ENCODE results near the gene COG2. TPM values are rescaled to one million over a fixed set of nuclear protein-coding genes. Genes with fewer than 3 reads are reported as not detected.

COG2 gene
- total and polyA plus RNA-seq, 2 of the 8 experiments (the other 6 are each of a cell fraction or from before 2014, with no cell fraction given): 10.3 to 36.7 TPM

- H3K27me3 ChIP-seq (replicated peaks in 1 of 4; ENCODE audit: control insufficient read depth in 3 of 4, extremely low read depth in 1 of 4, insufficient read depth in 3 of 4, low read length in 3 of 4): no peaks in the 10 kb centered on the region
- no peaks in the 10 kb centered on the region for H3K23me2 ChIP-seq (ENCODE audit: low read depth, low read length)
- H3K4me3 ChIP-seq (ENCODE audit: extremely low read depth in 1 of 4, insufficient read depth in 2 of 4, low read depth in 3 of 4, low read length in 4 of 4): no peak overlapping the region
- no peaks in the 10 kb centered on the region for H3K79me2 ChIP-seq (ENCODE audit: control insufficient read depth in 1 of 2, insufficient read depth in 2 of 2, low read length in 2 of 2)
- no peak overlapping the region for H3K23ac ChIP-seq (ENCODE audit: insufficient read length)
- peaks cover 10 to 68% (median 46%) of the 10 kb centered on the region in 4 experiments for H3K36me3 ChIP-seq (ENCODE audit: control insufficient read depth in 2 of 4, insufficient read depth in 4 of 4, low read length in 3 of 4)
- H4K5ac ChIP-seq (ENCODE audit: insufficient read length, low read depth, low read length): no peak overlapping the region
- no peak overlapping the region for H2BK12ac ChIP-seq (ENCODE audit: low read depth, low read length)
- 82% methylated on average over 3 of the region's 3 CpGs; no CpG with 5 or more reads in 1 of the 2 experiments for WGBS, 2 experiments (ENCODE audit: extremely low coverage in 1 of 2, insufficient coverage in 1 of 2, insufficient read length in 1 of 2, insufficient replicate concordance in 2 of 2, low coverage in 1 of 2, low lambda C conversion rate in 2 of 2, missing lambda C conversion rate in 1 of 2)
- no peaks in the 10 kb centered on the region for H3K79me1 ChIP-seq (ENCODE audit: low read depth, low read length)
- no peak overlapping the region for H2AK5ac ChIP-seq (ENCODE audit: low read depth, low read length)
- ChIA-PET CTCF (ENCODE audit: partially characterized antibody) (interaction anchor here (0.7 to 1.0 kb wide), 3 partner anchors 9 to 37 kb away, joined by 3 to 4 read pairs (median 3); partner anchors contain the start of gene COG2), POLR2A (ENCODE audit: partially characterized antibody) (no interaction called here)
- H3K4ac ChIP-seq (replicated peaks; ENCODE audit: insufficient read length, low read depth, low read length): no peak overlapping the region
- no peaks in the 10 kb centered on the region for H3K9me3 ChIP-seq (ENCODE audit: insufficient read depth in 2 of 2, low read depth in 1 of 2, low read length in 1 of 2)
- TF ChIP-seq KDM1A (IDR thresholded peaks at IDR 0.05; ENCODE audit: borderline replicate concordance, low read length) (no peak), MAFK (IDR thresholded peaks at IDR 0.05; ENCODE audit: low read depth, low read length) (no peak), SIN3A (conservative IDR thresholded peaks at IDR 0.05 in 1 of 2, IDR thresholded peaks at IDR 0.05 in 1 of 2; ENCODE audit: low read depth in 1 of 2, low read length in 2 of 2) (no peak), SP4 (IDR thresholded peaks at IDR 0.05; ENCODE audit: low read length) (no peak), JUND (IDR thresholded peaks at IDR 0.05; ENCODE audit: low read length) (no peak), SIRT6 (IDR thresholded peaks at IDR 0.05; ENCODE audit: low read length) (no peak), SAP30 (IDR thresholded peaks at IDR 0.05; ENCODE audit: insufficient read depth, insufficient replicate concordance, low read length) (no peak), CEBPB (IDR thresholded peaks at IDR 0.05; ENCODE audit: low read depth, low read length) (no peak), BCL11A (IDR thresholded peaks at IDR 0.05; ENCODE audit: low read depth in 2 of 2, low read length in 2 of 2) (no peak), CBX8 (IDR thresholded peaks at IDR 0.05; ENCODE audit: borderline replicate concordance, low read depth, low read length) (no peak), SUZ12 (IDR thresholded peaks at IDR 0.05; ENCODE audit: low read length) (no peak), POU5F1 (IDR thresholded peaks at IDR 0.05; ENCODE audit: low read depth, low read length) (no peak), JUN (IDR thresholded peaks at IDR 0.05; ENCODE audit: low read depth, low read length) (no peak)
- H2AFZ ChIP-seq (ENCODE audit: low read length): no peak overlapping the region
- no peak overlapping the region for H2BK5ac ChIP-seq (ENCODE audit: low read depth, low read length)
- no peak overlapping the region for H3K18ac ChIP-seq (ENCODE audit: extremely low read depth, low read length)
- H4K20me1 ChIP-seq (replicated peaks in 1 of 2; ENCODE audit: control insufficient read depth in 1 of 2, insufficient read depth in 2 of 2, low read length in 2 of 2): peaks cover 0 to 3% of the 10 kb centered on the region in 2 experiments
- H3K14ac ChIP-seq (ENCODE audit: insufficient read length): no peak overlapping the region
- no peak overlapping the region for H2BK15ac ChIP-seq (ENCODE audit: low read length)
- no peak overlapping the region for H3K9ac ChIP-seq (replicated peaks in 1 of 4; ENCODE audit: extremely low read depth in 1 of 4, low read depth in 3 of 4, low read length in 3 of 4)
- DNase-seq (ENCODE audit: low read depth in 1 of 2, low spot score in 2 of 2): no peak
- H4K91ac ChIP-seq (replicated peaks; ENCODE audit: insufficient read length, low read length): no peak overlapping the region
- no peak overlapping the region for H3K56ac ChIP-seq (replicated peaks; ENCODE audit: insufficient read length, low read depth, low read length)
- H4K8ac ChIP-seq (ENCODE audit: extremely low read depth, insufficient read depth, low read length): no peak overlapping the region
- no peak overlapping the region for H3K27ac ChIP-seq (ENCODE audit: low read depth, low read length)
- no peaks in the 10 kb centered on the region for H3K4me1 ChIP-seq (replicated peaks in 1 of 4; ENCODE audit: control insufficient read depth in 3 of 4, insufficient read depth in 4 of 4, low read length in 3 of 4)
- H2BK120ac ChIP-seq (replicated peaks; ENCODE audit: low read depth, low read length): no peak overlapping the region
- no peak overlapping the region for H2BK20ac ChIP-seq (ENCODE audit: low read length)
- H3K4me2 ChIP-seq (ENCODE audit: insufficient read depth in 1 of 2, low read depth in 2 of 2, low read length in 2 of 2): no peak overlapping the region
- FAIRE-seq: no peak
Observed at GRCh38 chr1:230679192-230679591, 36.9 kb downstream of the COG2 start.

Data from H1 (cell line).